GM18861 (cell line): ENCODE results near the gene PALLD.
"Not testable (repeated sequence)": the region's sequence is repeated elsewhere in the genome, so short reads cannot be mapped to it uniquely, and the experiment has no call there.

Experiments
- ATAC-seq: cut with Tn5 transposase; IDR thresholded peaks from one replicate; pipeline ENCODE4 v1.9.1; 2021; ENCODE audit not compliant: unreplicated experiment

Gene PALLD

GRCh38 chr4:168496834-168497233 lies at the start of gene PALLD:
Gene PALLD (plus strand): TSS chr4:168497052.
- ATAC-seq, result no peak

GRCh38 chr4:168449063-168449462 lies 47.8 kb upstream of the PALLD start:
- not testable (repeated sequence) for ATAC-seq

- no peak for ATAC-seq
These were observed 47.0 kb upstream of the PALLD start for GRCh38 chr4:168449719-168450452.

- ATAC-seq, result peak; percentile 9
These were observed 45.5 kb upstream of the PALLD start for GRCh38 chr4:168451331-168451730.

GRCh38 chr4:168451744-168452390 lies 45.0 kb upstream of the PALLD start:
- peak; percentile 94 for ATAC-seq

- no peak for ATAC-seq
These were observed 43.7 kb upstream of the PALLD start for GRCh38 chr4:168453146-168453545.

- ATAC-seq, result not testable (repeated sequence)
These were observed 38.6 kb upstream of the PALLD start for GRCh38 chr4:168458256-168458655.

GRCh38 chr4:168461821-168462220 lies 35.0 kb upstream of the PALLD start:
- no peak for ATAC-seq

GRCh38 chr4:168472920-168473319 lies 23.9 kb upstream of the PALLD start:
- ATAC-seq, result no peak

- no peak for ATAC-seq
These were observed 22.1 kb upstream of the PALLD start for GRCh38 chr4:168474660-168475320.

- no peak for ATAC-seq
These were observed 21.1 kb upstream of the PALLD start for GRCh38 chr4:168475745-168476144.

GRCh38 chr4:168478868-168479267 lies 18.0 kb upstream of the PALLD start:
- no peak for ATAC-seq

- ATAC-seq, result peak; percentile 55
These were observed 15.8 kb upstream of the PALLD start for GRCh38 chr4:168480931-168481611.

GRCh38 chr4:168483811-168484210 lies 13.0 kb upstream of the PALLD start:
- no peak for ATAC-seq

GRCh38 chr4:168484626-168485025 lies 12.2 kb upstream of the PALLD start:
- ATAC-seq, result no peak

GRCh38 chr4:168485156-168485910 lies 11.5 kb upstream of the PALLD start:
- ATAC-seq, result no peak

- no peak for ATAC-seq
These were observed 10.0 kb upstream of the PALLD start for GRCh38 chr4:168486912-168487281.

- no peak for ATAC-seq
These were observed 9.4 kb upstream of the PALLD start for GRCh38 chr4:168487282-168488035.

- ATAC-seq, result no peak
These were observed 8.0 kb upstream of the PALLD start for GRCh38 chr4:168488869-168489274.

GRCh38 chr4:168489616-168490015 lies 7.2 kb upstream of the PALLD start:
- ATAC-seq, result no peak
